ENCODE data around the gene KRT28.

- TF ChIP-seq CTCF (IDR thresholded peaks at IDR 0.05; ENCODE audit: insufficient read depth, low read length, poor library complexity, severe bottlenecking) = no peak
- TF ChIP-seq EZH2phosphoT487 (conservative IDR thresholded peaks at IDR 0.05; ENCODE audit: low read length) = no peak
Observed at GRCh38 chr17:40793832-40794231, 5.9 kb downstream of the KRT28 start.

All from SU-DHL-6 (cell line).